Prostate gland (tissue), 2 donors: ENCODE results near the gene TLR2. TPM values are rescaled to one million over a fixed set of nuclear protein-coding genes. Genes with fewer than 3 reads are reported as not detected.
"Not testable (repeated sequence)": the region's sequence is repeated elsewhere in the genome, so short reads cannot be mapped to it uniquely, and the experiment has no call there.

Experiments
- DNase-seq: peaks from one replicate; pipeline ENCODE4 v3.0.0-alpha.2; 2019; ENCODE audit warnings: low spot score
- H3K27ac ChIP-seq, 2 donors: fragments of 200-600 bp; sonication (generic); 2 replicates each; pipeline ENCODE4 v1.5.1; 2017 to 2019
- H3K27me3 ChIP-seq: fragments of 200-600 bp; sonication (generic); replicated peaks from 2 replicates; pipeline ENCODE4 v1.5.1; 2019; ENCODE audit not compliant: insufficient read depth
- H3K36me3 ChIP-seq, 2 donors: fragments of 200-600 bp; sonication (generic); 1 replicate in 1 of 2; 2 replicates in 1 of 2; pipeline versions ENCODE4 v1.5.1 to v1.8.1; 2017 to 2019
- H3K4me1 ChIP-seq: fragments of 200-600 bp; sonication (generic); replicated peaks from 2 replicates; pipeline ENCODE4 v1.5.1; 2019
- H3K4me3 ChIP-seq, 2 donors: fragments of 200-600 bp; sonication (generic); 2 replicates each; pipeline ENCODE4 v1.5.1; 2017 to 2019
- H3K9me3 ChIP-seq: fragments of 200-600 bp; sonication (generic); 2 replicates; pipeline ENCODE4 v1.5.1; 2017
- POLR2A ChIP-seq: fragments of 450-650 bp; IDR thresholded peaks from one replicate; pipeline ENCODE4 v1.6.1; 2016; ENCODE audit warnings: antibody characterized with exemption, mild to moderate bottlenecking
- POLR2AphosphoS5 ChIP-seq: sonication (generic); formaldehyde crosslinking; IDR thresholded peaks from one replicate; pipeline ENCODE4 v1.6.1; 2017; ENCODE audit warnings: antibody characterized with exemption
- WGBS: methylation state at CpG from one replicate; pipeline ENCODE4 v1.1.5; 2018; 5-methylcytosine and 5-hydroxymethylcytosine counted together
- intact Hi-C: fragments of 100-400 bp; cut with DNase I; formaldehyde crosslinking; loops from one replicate; pipeline ENCODE4 v1.14.2; 2022
- total RNA-seq, 2 donors: library from RNA; depleted of rRNA; stranded (reverse); fragments of >200 nt; gene quantifications; one replicate each; pipeline ENCODE4 v1.1.0, GENCODE V29; 2016
- TF ChIP-seq, protein P1 (sequence below), 4 experiments: fragments of 200-600 bp in 2 of 4; fragments of 450-650 bp in 2 of 4; sonication (generic) in 2 of 4; IDR thresholded peaks; 1 replicate in 3 of 4; 2 replicates in 1 of 4; pipeline ENCODE4 v1.5.1; 2016 to 2019; ENCODE audit warnings: antibody characterized with exemption in 4 of 4, mild to moderate bottlenecking in 2 of 4, moderate library complexity in 2 of 4

Gene TLR2
- total RNA-seq, 2 donors from 2014 or later: 5.5 to 8.9 TPM

- H3K27me3 ChIP-seq: no peaks in the 10 kb centered on the region
- TF ChIP-seq POLR2AphosphoS5 (no peak), POLR2A (no peak)
- TF ChIP-seq, protein P1, sequence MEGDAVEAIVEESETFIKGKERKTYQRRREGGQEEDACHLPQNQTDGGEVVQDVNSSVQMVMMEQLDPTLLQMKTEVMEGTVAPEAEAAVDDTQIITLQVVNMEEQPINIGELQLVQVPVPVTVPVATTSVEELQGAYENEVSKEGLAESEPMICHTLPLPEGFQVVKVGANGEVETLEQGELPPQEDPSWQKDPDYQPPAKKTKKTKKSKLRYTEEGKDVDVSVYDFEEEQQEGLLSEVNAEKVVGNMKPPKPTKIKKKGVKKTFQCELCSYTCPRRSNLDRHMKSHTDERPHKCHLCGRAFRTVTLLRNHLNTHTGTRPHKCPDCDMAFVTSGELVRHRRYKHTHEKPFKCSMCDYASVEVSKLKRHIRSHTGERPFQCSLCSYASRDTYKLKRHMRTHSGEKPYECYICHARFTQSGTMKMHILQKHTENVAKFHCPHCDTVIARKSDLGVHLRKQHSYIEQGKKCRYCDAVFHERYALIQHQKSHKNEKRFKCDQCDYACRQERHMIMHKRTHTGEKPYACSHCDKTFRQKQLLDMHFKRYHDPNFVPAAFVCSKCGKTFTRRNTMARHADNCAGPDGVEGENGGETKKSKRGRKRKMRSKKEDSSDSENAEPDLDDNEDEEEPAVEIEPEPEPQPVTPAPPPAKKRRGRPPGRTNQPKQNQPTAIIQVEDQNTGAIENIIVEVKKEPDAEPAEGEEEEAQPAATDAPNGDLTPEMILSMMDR (IDR thresholded peaks at IDR 0.05): no peak
- intact Hi-C loops: no loop called here
- no peak overlapping the region for H3K27ac ChIP-seq
- no peak overlapping the region for H3K4me3 ChIP-seq
- no peaks in the 10 kb centered on the region for H3K4me1 ChIP-seq
- no peaks in the 10 kb centered on the region for H3K36me3 ChIP-seq
- 62% methylated on average over 4 of the region's 4 CpGs for WGBS
- DNase-seq: no peak
- H3K9me3 ChIP-seq: no peaks in the 10 kb centered on the region
These were observed 29.0 kb upstream of the TLR2 start for GRCh38 chr4:153655002-153655541.

- Histone ChIP-seq H3K4me1 (no peaks in the 10 kb centered on the region), H3K36me3 (no peaks in the 10 kb centered on the region), H3K9me3 (no peaks in the 10 kb centered on the region), H3K27me3 (no peaks in the 10 kb centered on the region), H3K4me3 (no peak overlapping the region), H3K27ac (no peak overlapping the region)
- DNase-seq: peak; percentile 77
- intact Hi-C loops: no loop called here
- TF ChIP-seq POLR2A (no peak), POLR2AphosphoS5 (peak; percentile 64)
- WGBS: 68% methylated on average over 4 of the region's 4 CpGs
These were observed 28.2 kb upstream of the TLR2 start for GRCh38 chr4:153655928-153656327.

- H3K27ac ChIP-seq: no peak overlapping the region
- intact Hi-C loops: no loop called here
- no peak for DNase-seq
- TF ChIP-seq POLR2AphosphoS5: peak; percentile 48
- no peak for TF ChIP-seq POLR2A
- H3K36me3 ChIP-seq: no peaks in the 10 kb centered on the region
- H3K27me3 ChIP-seq: no peaks in the 10 kb centered on the region
- WGBS: 78% methylated on average over 6 of the region's 6 CpGs
- H3K9me3 ChIP-seq: no peaks in the 10 kb centered on the region
- H3K4me1 ChIP-seq: no peaks in the 10 kb centered on the region
- no peak overlapping the region for H3K4me3 ChIP-seq
These were observed 22.8 kb upstream of the TLR2 start for GRCh38 chr4:153661215-153661822.

DNA sequence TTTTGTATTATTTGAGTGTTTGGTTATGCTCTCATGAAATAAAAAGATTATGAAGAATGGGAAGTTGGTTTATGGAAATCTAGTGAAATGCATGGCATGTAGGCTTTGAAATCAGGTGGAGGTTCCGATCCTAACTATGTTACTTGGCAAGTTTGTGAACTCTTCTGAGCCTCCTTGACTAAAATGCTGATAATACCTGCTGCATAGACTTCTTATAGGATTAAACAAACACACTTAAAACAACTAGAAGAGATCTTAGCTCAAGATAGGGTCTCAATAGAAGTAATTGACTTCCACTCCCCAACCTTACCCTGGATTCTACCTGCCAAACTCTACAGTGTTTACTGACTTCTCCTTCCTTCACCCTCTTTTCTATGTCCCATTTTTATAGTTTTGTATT, 22.2 kb upstream of the TLR2 start:
- H3K27me3 ChIP-seq: no peaks in the 10 kb centered on the region
- intact Hi-C loops: no loop called here
- DNase-seq: no peak
- TF ChIP-seq POLR2AphosphoS5 (no peak), POLR2A (no peak)
- TF ChIP-seq, protein P1 (IDR thresholded peaks at IDR 0.05): no peak
- 75% methylated on average over 1 of the region's 1 CpG for WGBS
- H3K36me3 ChIP-seq: no peaks in the 10 kb centered on the region
- no peaks in the 10 kb centered on the region for H3K9me3 ChIP-seq
- H3K4me3 ChIP-seq: no peak overlapping the region
- H3K4me1 ChIP-seq: no peaks in the 10 kb centered on the region
- H3K27ac ChIP-seq: no peak overlapping the region

DNA sequence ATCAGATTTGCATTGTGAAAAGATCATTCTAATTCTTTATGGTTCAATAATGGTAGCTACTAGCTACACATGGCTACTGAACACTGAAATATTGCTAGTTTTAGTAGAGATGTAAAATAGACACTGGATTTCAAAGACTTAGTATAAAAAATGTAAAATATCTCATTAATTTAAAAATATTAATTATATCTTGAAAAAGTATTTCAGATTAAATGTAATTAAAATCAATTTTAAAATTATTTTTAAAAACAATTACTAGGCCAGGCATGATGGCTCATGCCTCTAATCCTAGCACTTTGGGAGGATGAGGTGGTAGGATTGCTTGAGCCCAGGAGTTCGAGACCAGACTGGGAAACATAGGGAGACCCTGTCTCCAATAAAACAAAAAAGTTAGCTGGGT, 20.4 kb upstream of the TLR2 start:
- no peaks in the 10 kb centered on the region for H3K9me3 ChIP-seq
- TF ChIP-seq, protein P1 (IDR thresholded peaks at IDR 0.05): no peak
- TF ChIP-seq POLR2AphosphoS5: no peak
- no peak for TF ChIP-seq POLR2A
- H3K27me3 ChIP-seq: no peaks in the 10 kb centered on the region
- H3K27ac ChIP-seq: no peak overlapping the region
- no peaks in the 10 kb centered on the region for H3K4me1 ChIP-seq
- 92% methylated on average over 1 of the region's 1 CpG for WGBS
- intact Hi-C loops: no loop called here
- DNase-seq: no peak
- no peaks in the 10 kb centered on the region for H3K36me3 ChIP-seq
- no peak overlapping the region for H3K4me3 ChIP-seq

DNA sequence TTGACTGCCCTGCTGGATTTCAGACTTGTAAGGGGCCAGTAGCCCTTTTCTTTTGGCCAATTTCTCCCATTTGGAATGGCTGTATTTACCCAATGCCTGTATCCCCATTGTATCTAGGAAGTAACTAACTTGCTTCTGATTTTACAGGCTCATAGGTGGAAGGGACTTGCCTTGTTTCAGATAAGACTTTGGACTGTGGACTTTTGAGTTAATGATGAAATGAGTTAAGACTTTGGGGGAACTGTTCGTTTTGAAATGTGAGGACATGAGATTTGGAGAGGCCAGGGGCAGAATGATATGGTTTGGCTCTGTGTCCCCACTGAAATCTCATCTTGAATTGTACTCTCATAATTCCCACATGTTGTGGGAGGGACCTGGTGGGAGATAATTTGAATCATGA, 17.6 kb upstream of the TLR2 start:
- H3K4me3 ChIP-seq, H3K9me3 ChIP-seq, intact Hi-C loops, H3K36me3 ChIP-seq, DNase-seq, H3K27me3 ChIP-seq, H3K27ac ChIP-seq, H3K4me1 ChIP-seq: not testable (repeated sequence)
- 64% methylated on average over 1 of the region's 1 CpG for WGBS
